Stimulated activated CD8-positive, alpha-beta memory T cell treated with anti-CD3 and anti-CD28 coated beads, Interleukin-4, amount 100 ng/mL, for 24 hours (primary cell): ENCODE results near the gene CERCAM.

Source experiments
- DNase-seq: peaks from one replicate; pipeline ENCODE4 v3.0.0-alpha.2; 2020; ENCODE audit warnings: low read depth

The CERCAM gene

DNA sequence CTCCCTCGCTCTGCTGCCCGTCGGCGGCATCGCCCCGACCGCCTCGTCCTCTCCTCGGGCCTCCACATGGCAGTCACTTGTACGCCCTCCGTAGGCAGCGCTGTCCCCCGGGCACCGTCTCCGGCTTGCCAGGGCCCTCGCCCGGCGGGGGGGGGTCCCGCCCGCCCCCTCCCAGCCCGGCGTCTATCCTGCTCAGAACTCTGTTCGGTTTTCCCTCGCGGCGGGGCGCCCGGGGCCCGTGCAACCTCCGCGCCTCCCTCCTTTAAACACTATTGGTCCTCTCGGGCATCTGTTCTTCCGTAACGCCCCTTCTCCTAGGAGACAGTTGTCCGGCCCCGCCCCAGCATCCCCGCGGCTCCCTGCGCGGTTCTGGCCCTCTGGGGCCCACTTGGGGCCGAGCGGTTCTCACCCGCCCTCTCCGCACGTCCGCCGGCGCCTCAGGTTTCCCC is 36.0 kb downstream of the CERCAM start:
- DNase-seq: peak; percentile 59

DNA sequence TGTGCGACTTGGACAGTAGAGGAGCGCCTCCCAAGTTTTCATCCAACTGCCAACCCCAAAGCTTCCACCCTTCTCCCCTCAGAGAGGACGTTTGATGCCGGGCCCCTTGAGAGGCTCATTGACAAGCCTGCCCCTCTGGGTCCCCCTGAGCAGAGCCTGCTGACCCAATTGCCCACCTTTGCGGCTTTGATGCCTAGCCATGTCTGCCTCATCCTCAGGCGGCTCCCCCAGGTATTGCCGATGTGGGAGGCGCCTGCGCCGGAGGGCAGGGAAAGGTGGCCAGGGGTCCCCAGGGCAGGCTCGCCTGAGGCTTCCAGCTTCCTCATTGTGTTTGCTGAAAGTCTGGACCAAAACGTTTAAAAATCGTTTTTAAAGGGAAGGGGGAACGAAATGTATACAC is 36.5 kb downstream of the CERCAM start:
- no peak for DNase-seq

DNA sequence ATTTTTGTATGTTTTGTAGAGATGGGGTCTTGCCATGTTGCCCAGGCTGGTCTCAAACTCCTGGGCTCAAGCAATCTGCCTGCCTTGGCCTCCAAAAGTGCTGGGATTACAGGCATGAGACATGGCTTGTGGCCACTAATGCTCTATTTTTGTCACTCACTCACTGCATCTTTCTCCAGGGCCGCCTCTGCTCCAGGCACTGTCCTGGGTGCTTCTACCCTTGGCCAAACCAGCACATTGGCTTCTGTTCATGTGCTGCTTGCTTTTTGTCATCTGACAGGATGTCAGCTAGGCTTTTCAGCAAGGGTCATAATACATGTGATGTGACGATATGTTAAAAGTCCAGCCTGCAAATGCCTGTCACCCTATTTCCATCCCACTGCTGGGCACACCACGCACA is 38.4 kb downstream of the CERCAM start:
- no peak for DNase-seq

DNA sequence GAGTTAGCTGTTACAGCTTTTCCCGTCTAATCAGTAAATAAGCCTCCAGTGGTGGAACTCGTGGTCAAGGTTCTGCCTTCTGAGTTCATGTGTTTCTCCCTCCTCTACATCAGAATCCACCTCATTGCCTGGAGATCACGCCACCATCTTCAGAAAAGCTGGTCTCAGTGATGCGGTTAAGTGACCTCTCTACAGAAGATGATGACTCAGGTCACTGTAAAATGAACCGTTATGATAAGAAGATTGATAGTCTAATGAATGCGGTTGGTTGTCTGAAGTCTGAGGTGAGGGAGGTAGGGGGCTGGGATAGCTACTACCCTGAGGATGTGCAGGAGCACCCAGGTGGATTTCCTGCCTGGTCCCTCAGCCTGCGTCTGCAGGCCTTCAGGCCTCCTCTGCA is 48.4 kb downstream of the CERCAM start:
- no peak for DNase-seq

DNA sequence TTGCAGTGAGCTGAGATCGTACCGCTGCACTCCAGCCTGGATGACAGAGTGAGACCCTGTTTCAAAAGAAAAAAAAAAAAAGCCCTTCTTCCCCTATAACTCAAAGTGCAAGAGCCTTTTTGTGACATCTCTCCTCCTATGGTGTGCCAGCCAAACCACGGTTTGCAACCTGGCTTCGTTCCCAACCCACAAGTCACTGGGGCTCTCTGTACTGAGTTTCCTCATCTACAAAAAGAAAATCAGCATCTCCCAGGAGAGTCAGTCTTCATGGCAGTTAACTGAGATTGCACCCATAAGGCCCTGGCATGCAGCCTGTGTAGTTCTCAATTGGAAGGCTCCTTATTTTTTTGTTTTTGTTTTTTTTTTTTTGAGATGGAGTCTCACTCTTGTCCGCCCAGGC is 49.9 kb downstream of the CERCAM start:
- no peak for DNase-seq

DNA sequence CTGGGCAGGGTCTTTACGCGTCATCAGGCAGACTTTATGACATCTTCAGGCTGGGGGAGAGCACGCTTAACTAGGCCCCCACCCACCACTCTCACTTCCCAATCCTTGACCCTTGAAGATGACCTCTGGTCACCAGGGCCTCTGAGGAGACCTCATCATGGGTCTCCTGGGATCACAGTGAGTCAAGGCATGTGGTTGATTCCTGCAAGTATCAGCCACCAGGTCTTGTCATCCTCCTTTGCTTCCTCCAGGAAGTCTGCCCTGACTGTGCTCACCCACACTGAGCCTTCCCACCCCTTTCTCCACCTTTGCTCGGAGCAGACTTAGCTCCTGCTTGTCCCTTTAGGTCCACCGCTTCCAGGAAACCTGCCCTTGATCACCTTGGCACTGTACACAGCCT is 52.4 kb downstream of the CERCAM start:
- DNase-seq: no peak

DNA sequence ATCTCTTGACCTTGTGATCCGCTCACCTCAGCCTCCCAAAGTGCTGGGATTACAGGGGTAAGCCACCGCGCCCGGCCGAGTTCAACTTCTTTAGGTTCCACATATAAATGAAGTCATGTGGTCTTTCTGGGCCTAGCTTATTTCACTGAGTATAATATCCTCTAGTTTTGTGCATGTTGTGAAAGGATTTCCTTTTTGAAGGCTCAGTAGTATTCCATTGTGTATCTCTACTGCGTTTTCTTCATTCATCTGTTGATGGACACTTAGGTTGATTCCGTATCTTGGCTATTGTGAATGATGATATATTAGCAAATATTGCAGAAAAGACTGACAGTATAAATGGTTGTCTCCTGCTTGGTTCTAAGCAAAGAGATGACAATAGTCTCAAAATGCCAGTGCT is 55.2 kb downstream of the CERCAM start:
- no peak for DNase-seq

DNA sequence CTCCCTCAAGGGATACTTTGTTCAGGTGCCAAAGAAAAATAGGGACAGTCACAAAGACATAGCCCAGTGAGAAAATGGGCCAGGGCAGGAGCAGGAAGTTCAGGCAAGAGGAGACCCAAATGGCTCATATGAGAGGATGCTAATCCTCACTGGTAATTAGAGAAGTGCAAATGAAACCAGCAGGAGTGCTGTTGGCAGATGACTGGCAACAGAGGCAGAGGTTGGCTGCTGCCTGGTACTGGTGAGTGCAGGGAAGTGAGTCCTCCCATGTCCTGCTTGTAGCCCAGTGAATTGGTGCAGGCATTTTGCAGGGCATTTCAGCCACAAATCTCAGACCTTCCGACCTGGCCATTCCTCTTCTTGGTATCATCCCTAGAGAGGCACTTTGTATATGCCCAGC is 58.6 kb downstream of the CERCAM start:
- no peak for DNase-seq

DNA sequence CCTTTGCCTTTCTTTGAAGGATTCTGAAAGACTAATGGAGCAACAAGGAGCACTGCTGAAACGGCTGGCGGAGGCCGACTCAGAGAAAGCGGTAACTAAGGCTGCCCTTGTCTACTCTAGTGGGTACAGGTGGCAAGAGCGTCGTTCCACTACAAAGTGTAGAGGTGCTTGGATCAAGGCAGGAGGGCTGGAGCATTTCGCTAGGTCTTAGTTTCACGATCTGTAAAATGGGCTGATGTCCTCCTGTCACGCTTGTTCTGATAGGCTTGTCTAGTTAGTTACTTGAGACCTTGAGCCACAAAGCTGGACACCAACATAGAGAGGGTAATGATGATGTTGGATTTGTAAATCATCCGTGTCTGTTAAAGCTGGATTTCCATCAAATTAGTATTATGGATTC is 60.9 kb downstream of the CERCAM start:
- DNase-seq: no peak

DNA sequence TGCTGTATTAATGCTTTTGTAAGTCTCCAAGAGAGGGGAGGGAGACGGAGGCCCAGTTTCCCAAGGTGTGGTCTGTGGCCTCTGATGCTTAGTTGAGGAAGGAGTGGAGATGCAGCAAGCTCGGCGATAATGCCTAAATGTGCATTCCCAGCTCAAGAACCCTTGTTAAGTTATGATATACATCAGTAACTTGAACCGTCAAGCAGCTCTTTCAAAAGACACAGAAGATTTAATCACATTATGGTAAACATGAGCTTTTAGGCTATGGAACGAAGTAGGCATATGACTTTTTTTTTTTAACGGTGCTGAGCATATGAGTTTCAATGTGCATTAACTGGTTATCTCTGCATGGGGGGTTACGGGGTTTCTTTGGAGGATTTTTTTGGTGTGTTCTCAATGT is 61.5 kb downstream of the CERCAM start:
- no peak for DNase-seq

DNA sequence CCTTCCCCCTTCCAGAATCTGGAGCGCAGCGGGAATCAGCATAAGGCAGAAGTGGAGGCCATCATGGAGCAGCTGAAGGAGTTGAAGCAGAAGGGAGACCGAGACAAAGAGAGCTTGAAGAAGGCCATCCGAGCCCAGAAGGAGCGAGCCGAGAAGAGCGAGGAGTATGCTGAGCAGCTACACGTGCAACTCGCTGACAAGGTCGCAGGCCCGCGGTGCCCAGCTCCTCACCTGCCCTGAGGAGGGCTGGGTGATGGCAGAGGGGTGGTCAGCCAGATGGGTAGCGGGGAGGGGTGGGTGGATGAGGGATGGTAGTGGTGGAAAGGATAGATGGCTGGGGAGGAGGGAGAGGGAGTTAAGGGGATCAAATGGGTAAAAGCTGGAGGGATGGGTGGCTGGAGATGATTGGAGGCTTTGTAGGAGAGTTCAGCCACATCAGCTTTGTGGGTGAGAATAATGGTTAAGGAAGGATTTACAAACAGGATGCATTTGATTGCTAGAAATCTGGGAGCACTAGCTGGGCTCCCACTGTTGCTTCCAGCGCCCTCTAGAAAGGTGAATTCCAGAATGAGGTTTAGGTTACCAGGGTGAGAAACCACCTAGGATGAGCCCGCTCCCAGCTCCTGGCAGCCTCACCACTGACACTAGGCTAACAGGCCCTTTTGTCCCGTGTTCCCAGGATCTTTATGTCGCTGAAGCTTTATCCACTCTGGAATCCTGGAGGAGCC is 64.2 kb downstream of the CERCAM start:
- DNase-seq: no peak

DNA sequence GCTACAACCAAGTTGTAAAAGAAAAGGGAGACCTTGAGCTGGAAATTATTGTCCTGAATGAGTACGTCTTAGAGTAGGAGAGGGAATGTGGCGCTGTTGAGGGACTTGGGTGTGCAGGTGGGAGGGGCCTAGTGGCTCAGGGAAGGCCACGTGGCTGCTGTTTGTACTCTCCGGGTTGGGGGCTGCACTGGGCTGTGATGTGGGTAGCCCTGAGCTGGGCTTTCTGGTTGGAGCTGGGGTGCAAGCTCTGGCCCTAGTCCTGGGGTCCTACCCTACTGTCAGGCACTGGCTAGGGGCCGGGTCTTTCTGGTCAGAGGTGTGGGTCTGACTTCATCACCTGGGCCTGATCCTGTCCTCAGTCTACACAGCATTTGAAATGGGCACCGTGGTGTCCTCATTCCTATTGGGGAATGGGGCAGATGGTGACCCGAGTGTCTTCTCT is 64.8 kb downstream of the CERCAM start:
- DNase-seq: no peak

DNA sequence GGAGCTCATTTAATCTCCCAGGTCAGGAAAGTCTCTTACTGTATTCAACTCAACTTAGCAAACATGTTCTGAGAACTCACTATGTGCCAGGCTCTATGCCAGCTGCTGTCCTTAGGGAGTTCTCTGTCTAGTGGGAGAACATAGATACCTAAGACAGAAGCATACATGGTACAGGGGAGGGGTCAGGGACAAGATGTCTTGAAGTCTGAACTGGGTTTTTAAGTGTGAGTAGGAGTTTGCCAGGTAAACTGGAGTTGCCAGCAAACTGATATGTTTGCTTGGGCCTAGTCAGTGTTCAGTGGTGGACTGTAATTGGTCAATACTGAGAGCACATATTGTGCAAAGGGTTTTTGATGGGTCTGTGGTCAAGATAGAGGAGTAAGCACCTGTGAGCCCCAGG is 65.5 kb downstream of the CERCAM start:
- no peak for DNase-seq
